Mesendoderm (in vitro differentiated cells): ENCODE data around the gene RAB3GAP2. TPM values are rescaled to one million over a fixed set of nuclear protein-coding genes. Genes with fewer than 3 reads are reported as not detected.

Source experiments
- DNase-seq: peaks from one replicate; pipeline ENCODE4 v3.0.0; 2013
- H2AK5ac ChIP-seq: 2 replicates; pipeline ENCODE4 v1.6.1; 2013; ENCODE audit warnings: low read length, inconsistent platforms
- H2BK120ac ChIP-seq: 2 replicates; pipeline ENCODE4 v1.6.1; 2013; ENCODE audit warnings: low read depth, mild to moderate bottlenecking, low read length, moderate library complexity, mixed read lengths
- H2BK15ac ChIP-seq: replicated peaks from 2 replicates; pipeline ENCODE4 v1.6.1; 2013; ENCODE audit warnings: low read depth, mild to moderate bottlenecking, moderate library complexity
- H2BK5ac ChIP-seq: 2 replicates; pipeline ENCODE4 v1.6.1; 2013; ENCODE audit warnings: low read length, inconsistent platforms
- H3K18ac ChIP-seq: 2 replicates; pipeline ENCODE4 v1.6.1; 2013; ENCODE audit warnings: mild to moderate bottlenecking, low read length, mixed read lengths
- H3K23ac ChIP-seq: one replicate; pipeline ENCODE4 v1.6.1; 2013; ENCODE audit warnings: low read length
- H3K27ac ChIP-seq: 2 replicates; pipeline ENCODE4 v1.5.1; 2013; ENCODE audit warnings: low read depth, mild to moderate bottlenecking, inconsistent platforms, low read length, moderate library complexity
- H3K27me3 ChIP-seq: 2 replicates; pipeline ENCODE4 v1.6.1; 2013; ENCODE audit warnings: low read length, control low read depth, mild to moderate bottlenecking, inconsistent platforms; ENCODE audit not compliant: insufficient read depth, poor library complexity
- H3K36me3 ChIP-seq: 2 replicates; pipeline ENCODE4 v1.6.1; 2013; ENCODE audit warnings: low read length, inconsistent platforms; ENCODE audit not compliant: control insufficient read depth, insufficient read depth
- H3K4ac ChIP-seq: one replicate; pipeline ENCODE4 v1.6.1; 2013; ENCODE audit warnings: low read depth, mild to moderate bottlenecking, low read length, moderate library complexity
- H3K4me1 ChIP-seq: 2 replicates; pipeline ENCODE4 v1.6.1; 2013; ENCODE audit warnings: low read depth, low read length, inconsistent platforms; ENCODE audit not compliant: control insufficient read depth
- H3K4me2 ChIP-seq: 2 replicates; pipeline ENCODE4 v1.6.1; 2013; ENCODE audit warnings: low read length
- H3K4me3 ChIP-seq: 2 replicates; pipeline ENCODE4 v1.5.1; 2013; ENCODE audit warnings: mild to moderate bottlenecking, low read length
- H3K56ac ChIP-seq: one replicate; pipeline ENCODE4 v1.6.1; 2013; ENCODE audit warnings: low read length
- H3K79me1 ChIP-seq: 2 replicates; pipeline ENCODE4 v1.6.1; 2013; ENCODE audit warnings: low read length, inconsistent platforms
- H3K79me2 ChIP-seq: 2 replicates; pipeline ENCODE4 v1.6.1; 2013; ENCODE audit warnings: mild to moderate bottlenecking, low read length; ENCODE audit not compliant: control insufficient read depth, insufficient read depth
- H3K9ac ChIP-seq: 2 replicates; pipeline ENCODE4 v1.6.1; 2013; ENCODE audit warnings: low read length, inconsistent platforms
- H4K5ac ChIP-seq: one replicate; pipeline ENCODE4 v1.6.1; 2013; ENCODE audit warnings: low read length
- H4K8ac ChIP-seq: one replicate; pipeline ENCODE4 v1.6.1; 2013; ENCODE audit warnings: low read depth, mild to moderate bottlenecking, control low read depth, low read length, moderate library complexity
- WGBS: extraction: QIAGEN DNeasy Blood & Tissue Kit; methylation state at CpG from one replicate; pipeline ENCODE4 v1.1.7; 2013; ENCODE audit warnings: low lambda C conversion rate, missing lambda C conversion rate; ENCODE audit not compliant: insufficient coverage; ENCODE audit errors: extremely low coverage; 5-methylcytosine and 5-hydroxymethylcytosine counted together
- polyA plus RNA-seq, 2 experiments: library from polyadenylated mRNA; stranded (reverse); fragments of 200-250 nt; gene quantifications; one replicate each; pipeline ENCODE4 v1.2.3, GENCODE V29; 2013

Gene RAB3GAP2, protein sequence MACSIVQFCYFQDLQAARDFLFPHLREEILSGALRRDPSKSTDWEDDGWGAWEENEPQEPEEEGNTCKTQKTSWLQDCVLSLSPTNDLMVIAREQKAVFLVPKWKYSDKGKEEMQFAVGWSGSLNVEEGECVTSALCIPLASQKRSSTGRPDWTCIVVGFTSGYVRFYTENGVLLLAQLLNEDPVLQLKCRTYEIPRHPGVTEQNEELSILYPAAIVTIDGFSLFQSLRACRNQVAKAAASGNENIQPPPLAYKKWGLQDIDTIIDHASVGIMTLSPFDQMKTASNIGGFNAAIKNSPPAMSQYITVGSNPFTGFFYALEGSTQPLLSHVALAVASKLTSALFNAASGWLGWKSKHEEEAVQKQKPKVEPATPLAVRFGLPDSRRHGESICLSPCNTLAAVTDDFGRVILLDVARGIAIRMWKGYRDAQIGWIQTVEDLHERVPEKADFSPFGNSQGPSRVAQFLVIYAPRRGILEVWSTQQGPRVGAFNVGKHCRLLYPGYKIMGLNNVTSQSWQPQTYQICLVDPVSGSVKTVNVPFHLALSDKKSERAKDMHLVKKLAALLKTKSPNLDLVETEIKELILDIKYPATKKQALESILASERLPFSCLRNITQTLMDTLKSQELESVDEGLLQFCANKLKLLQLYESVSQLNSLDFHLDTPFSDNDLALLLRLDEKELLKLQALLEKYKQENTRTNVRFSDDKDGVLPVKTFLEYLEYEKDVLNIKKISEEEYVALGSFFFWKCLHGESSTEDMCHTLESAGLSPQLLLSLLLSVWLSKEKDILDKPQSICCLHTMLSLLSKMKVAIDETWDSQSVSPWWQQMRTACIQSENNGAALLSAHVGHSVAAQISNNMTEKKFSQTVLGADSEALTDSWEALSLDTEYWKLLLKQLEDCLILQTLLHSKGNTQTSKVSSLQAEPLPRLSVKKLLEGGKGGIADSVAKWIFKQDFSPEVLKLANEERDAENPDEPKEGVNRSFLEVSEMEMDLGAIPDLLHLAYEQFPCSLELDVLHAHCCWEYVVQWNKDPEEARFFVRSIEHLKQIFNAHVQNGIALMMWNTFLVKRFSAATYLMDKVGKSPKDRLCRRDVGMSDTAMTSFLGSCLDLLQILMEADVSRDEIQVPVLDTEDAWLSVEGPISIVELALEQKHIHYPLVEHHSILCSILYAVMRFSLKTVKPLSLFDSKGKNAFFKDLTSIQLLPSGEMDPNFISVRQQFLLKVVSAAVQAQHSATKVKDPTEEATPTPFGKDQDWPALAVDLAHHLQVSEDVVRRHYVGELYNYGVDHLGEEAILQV (N-terminal part only)
- 19.2 TPM for polyA plus RNA-seq (2013, experiment 1 of 2)
- 18.4 TPM for polyA plus RNA-seq (2013, experiment 2 of 2)

DNA sequence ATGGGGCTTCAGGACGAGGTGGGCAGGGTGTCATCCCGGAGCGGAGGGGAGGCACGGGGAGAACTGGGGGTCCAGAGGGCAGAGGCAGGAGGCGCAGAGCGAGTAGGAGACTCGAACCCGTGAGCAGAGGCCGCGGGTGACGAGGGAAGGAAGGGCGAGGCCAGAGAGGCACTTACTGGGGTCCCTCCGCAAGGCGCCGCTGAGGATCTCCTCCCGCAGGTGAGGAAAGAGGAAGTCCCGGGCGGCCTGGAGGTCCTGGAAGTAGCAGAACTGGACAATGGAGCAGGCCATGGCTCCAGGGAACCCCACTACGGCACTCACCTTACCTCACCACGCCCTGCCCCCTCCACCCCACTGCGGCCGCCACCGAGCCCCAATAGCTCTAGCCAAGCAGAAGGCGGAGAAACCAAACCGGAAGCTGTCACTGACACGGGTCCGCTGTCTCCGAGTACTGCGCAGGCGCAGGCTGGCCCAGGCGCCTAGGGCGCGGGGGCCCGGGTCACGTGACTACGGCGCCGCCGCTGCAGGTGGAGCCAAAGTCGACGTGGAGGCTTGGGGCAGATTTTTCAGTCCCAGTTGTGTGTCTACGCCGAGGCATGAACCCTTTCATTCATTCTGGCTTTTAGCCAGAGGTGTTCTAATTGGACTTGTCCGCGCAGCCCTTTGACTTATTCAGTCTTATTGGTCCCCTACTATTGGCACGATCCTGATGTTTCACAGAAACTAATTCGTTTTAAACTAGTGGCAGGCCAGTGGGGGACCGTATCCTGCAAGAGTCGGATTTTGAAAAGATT, at the start of gene RAB3GAP2:
RAB3GAP2 (minus strand) TSS at position 407 of the 794 bp plus-strand sequence; CDS start at position 291, 116 bp downstream.
- WGBS: no CpG with 5 or more reads among the region's 49 CpGs
- Histone ChIP-seq H3K23ac (no peak within 1 kb of the TSS), H3K4me2 (peak within 1 kb of the TSS; percentile 91), H2AK5ac (no peak within 1 kb of the TSS), H4K8ac (no peak within 1 kb of the TSS), H2BK5ac (peak within 1 kb of the TSS; percentile 82), H3K4me3 (peak within 1 kb of the TSS; percentile 93), H4K5ac (peak within 1 kb of the TSS; percentile 93), H3K9ac (peak within 1 kb of the TSS; percentile 96), H3K79me2 (peaks cover 32% of the 10 kb centered on the region), H3K79me1 (peaks cover 9% of the 10 kb centered on the region), H2BK120ac (no peak within 1 kb of the TSS), H3K18ac (peak within 1 kb of the TSS; percentile 66), H3K4ac (peak within 1 kb of the TSS; percentile 0), H3K27ac (peak within 1 kb of the TSS; percentile 71), H2BK15ac (no peak within 1 kb of the TSS), H3K4me1 (peaks cover 10% of the 10 kb centered on the region), H3K56ac (peak within 1 kb of the TSS; percentile 98), H3K27me3 (no peaks in the 10 kb centered on the region), H3K36me3 (peaks cover 1% of the 10 kb centered on the region)
- peak; percentile 97 for DNase-seq

DNA sequence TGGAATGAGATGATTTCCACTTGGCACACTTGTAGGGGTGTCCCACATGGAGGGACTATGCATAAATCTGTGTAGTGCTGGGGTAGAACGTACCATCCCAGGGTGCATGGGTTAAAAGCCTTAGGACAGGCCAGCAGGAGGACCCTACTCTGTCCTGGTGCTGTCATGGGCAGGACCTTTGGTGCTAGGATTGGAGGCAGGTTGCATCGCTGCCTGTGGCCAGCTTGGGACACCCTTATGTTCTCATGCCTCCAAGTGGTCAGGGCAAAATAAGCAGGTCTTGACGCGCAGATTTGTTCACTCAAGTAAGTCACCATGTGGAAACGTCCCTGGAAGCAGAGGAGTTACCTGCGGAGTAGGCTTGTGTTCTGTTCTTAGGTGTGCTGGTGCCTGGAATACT, 49.5 kb upstream of the RAB3GAP2 start:
- Histone ChIP-seq H2BK15ac (no peak overlapping the region), H2AK5ac (no peak overlapping the region), H3K27me3 (no peaks in the 10 kb centered on the region), H3K4me1 (no peaks in the 10 kb centered on the region), H3K18ac (no peak overlapping the region), H3K4me2 (no peak overlapping the region), H3K56ac (no peak overlapping the region), H3K27ac (no peak overlapping the region), H4K8ac (no peak overlapping the region), H3K79me1 (no peaks in the 10 kb centered on the region), H3K36me3 (no peaks in the 10 kb centered on the region), H2BK120ac (no peak overlapping the region), H3K23ac (no peak overlapping the region), H3K4ac (no peak overlapping the region), H2BK5ac (no peak overlapping the region), H3K79me2 (no peaks in the 10 kb centered on the region), H3K4me3 (no peak overlapping the region), H3K9ac (no peak overlapping the region), H4K5ac (no peak overlapping the region)
- WGBS: no CpG with 5 or more reads among the region's 6 CpGs
- DNase-seq: peak; percentile 21

DNA sequence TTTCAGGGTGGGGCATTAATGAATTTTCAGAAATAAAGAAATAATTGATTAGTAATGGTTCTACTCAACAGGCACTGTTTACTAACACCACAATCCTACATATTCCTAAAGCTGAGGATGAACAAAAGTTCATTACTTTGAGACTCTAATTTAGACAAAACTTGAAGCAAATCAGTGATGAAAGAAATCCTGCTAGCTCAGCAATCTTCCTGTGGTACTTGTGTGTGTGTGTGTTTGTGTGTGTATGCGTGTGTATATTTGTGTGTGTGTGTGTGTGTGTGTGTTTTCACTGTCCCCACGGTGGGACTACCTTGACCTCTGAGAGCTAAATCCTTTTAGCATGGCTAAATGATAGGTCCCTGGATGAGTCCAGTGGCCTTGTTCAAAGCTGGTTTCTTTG, 48.5 kb upstream of the RAB3GAP2 start:
- Histone ChIP-seq H3K9ac (no peak overlapping the region), H3K18ac (no peak overlapping the region), H4K5ac (no peak overlapping the region), H3K23ac (no peak overlapping the region), H4K8ac (no peak overlapping the region), H3K79me2 (no peaks in the 10 kb centered on the region), H3K27me3 (no peaks in the 10 kb centered on the region), H3K56ac (no peak overlapping the region), H2AK5ac (no peak overlapping the region), H2BK15ac (no peak overlapping the region), H3K4me2 (no peak overlapping the region), H2BK120ac (no peak overlapping the region), H2BK5ac (no peak overlapping the region), H3K4me3 (no peak overlapping the region), H3K27ac (no peak overlapping the region), H3K79me1 (no peaks in the 10 kb centered on the region), H3K4me1 (no peaks in the 10 kb centered on the region), H3K36me3 (no peaks in the 10 kb centered on the region), H3K4ac (no peak overlapping the region)
- WGBS: no CpG with 5 or more reads among the region's 2 CpGs
- DNase-seq: no peak

DNA sequence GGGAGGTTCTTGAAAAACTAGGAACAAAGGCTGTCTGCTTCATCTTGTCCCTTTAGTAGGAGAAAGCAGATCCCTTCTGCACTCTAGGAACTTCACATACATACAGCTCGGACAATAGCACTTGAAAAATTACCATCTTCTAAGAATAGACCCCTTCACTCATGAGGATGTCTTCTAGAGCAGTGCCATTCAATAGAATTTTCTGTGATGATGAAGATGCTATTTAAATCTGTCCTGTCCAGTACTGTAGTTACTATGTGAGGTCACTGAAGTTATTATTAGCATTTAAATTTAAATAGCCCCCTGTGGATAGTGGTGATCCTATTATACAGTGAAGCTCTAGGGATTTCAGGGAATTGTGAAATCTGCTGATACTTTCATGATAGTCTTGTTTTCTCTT, 46.4 kb upstream of the RAB3GAP2 start:
- Histone ChIP-seq H4K5ac (no peak overlapping the region), H3K27me3 (no peaks in the 10 kb centered on the region), H3K4me2 (no peak overlapping the region), H2BK120ac (no peak overlapping the region), H2BK15ac (no peak overlapping the region), H3K36me3 (no peaks in the 10 kb centered on the region), H3K56ac (no peak overlapping the region), H3K79me2 (no peaks in the 10 kb centered on the region), H3K4me3 (no peak overlapping the region), H2AK5ac (no peak overlapping the region), H3K9ac (no peak overlapping the region), H3K23ac (no peak overlapping the region), H3K27ac (no peak overlapping the region), H3K4ac (no peak overlapping the region), H4K8ac (no peak overlapping the region), H3K4me1 (no peaks in the 10 kb centered on the region), H3K18ac (no peak overlapping the region), H3K79me1 (no peaks in the 10 kb centered on the region), H2BK5ac (no peak overlapping the region)
- DNase-seq: no peak
- WGBS: no CpG with 5 or more reads among the region's 1 CpG

- no peak overlapping the region for H3K18ac ChIP-seq
- H2BK120ac ChIP-seq: no peak overlapping the region
- no peak overlapping the region for H2AK5ac ChIP-seq
- H3K36me3 ChIP-seq: no peaks in the 10 kb centered on the region
- no peaks in the 10 kb centered on the region for H3K79me1 ChIP-seq
- H3K4me3 ChIP-seq: no peak overlapping the region
- H3K23ac ChIP-seq: no peak overlapping the region
- H3K4ac ChIP-seq: no peak overlapping the region
- H3K9ac ChIP-seq: no peak overlapping the region
- H2BK5ac ChIP-seq: no peak overlapping the region
- H3K4me2 ChIP-seq: no peak overlapping the region
- H4K5ac ChIP-seq: no peak overlapping the region
- no peak for DNase-seq
- H3K27ac ChIP-seq: no peak overlapping the region
- H3K56ac ChIP-seq: no peak overlapping the region
- H4K8ac ChIP-seq: no peak overlapping the region
- H2BK15ac ChIP-seq: no peak overlapping the region
- WGBS: no CpG with 5 or more reads among the region's 4 CpGs
- H3K79me2 ChIP-seq: no peaks in the 10 kb centered on the region
- H3K27me3 ChIP-seq: no peaks in the 10 kb centered on the region
- no peaks in the 10 kb centered on the region for H3K4me1 ChIP-seq
Observed at GRCh38 chr1:220317161-220317560, 44.9 kb upstream of the RAB3GAP2 start.
